ENCODE measurements around the gene RBM33.

GRCh38 chr7:155791214-155791737 lies 146.8 kb downstream of the RBM33 start:
- TF ChIP-seq POLR2AphosphoS5 (IDR thresholded peaks at IDR 0.05), result no peak
- TF ChIP-seq CTCF (IDR thresholded peaks at IDR 0.05), result no peak
- TF ChIP-seq POLR2A (IDR thresholded peaks at IDR 0.05; ENCODE audit: low read depth), result no peak

Data from esophagus muscularis mucosa (tissue), 3 donors.